Measurements from ENCODE around the gene ACOX1.

The ACOX1 gene

DNA sequence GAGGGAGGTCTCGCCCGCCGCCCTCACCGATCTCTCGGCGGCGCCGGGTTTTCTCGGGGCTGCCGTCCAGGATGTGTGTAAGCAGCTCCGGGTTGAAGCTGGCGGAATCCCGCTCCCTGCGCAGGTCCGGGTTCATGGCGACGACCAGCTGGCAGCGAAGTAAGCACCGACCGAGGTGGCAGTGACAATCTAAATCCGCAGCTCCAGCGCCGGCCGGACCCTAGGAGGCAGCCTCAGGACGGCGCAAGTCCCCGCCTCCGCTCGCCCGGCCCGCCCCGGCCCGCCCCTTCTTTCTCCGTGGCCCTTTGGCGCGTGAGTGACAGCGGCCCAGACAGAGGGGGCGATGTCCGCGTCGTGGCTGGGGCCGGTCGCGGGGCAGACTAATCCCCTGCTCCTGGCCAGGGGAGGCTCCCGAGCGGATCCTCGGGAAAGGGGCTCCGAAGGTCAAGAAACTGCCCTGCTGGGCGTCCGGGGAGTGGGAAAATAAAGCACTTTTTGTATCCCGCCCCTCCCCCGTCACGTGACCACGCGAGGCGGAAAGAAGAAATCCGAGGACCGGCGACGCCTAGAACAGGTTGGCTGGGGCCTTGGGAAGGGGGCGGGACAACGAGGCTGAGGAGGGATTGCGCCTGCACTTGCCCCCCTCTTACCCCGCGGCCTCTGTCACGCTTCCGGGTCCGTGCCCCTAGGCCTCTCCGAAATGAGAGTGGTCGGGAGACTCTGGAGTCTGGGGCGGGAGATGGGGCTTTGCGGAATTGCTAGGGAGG, at the start of gene ACOX1, which contains the start of gene TEN1:
Gene ACOX1 (minus strand): TSS at position 229 of the 767 bp plus-strand sequence. CDS start 93 bp downstream, at position 136.
Gene TEN1 (plus strand): TSS at position 303 of the 767 bp plus-strand sequence. CDS start 6,953 bp downstream, outside the sequence.
- in situ Hi-C loops (cut with HindIII; ENCODE audit: low sequenced_read_pairs): no loop called here
- TF ChIP-seq, protein P1, sequence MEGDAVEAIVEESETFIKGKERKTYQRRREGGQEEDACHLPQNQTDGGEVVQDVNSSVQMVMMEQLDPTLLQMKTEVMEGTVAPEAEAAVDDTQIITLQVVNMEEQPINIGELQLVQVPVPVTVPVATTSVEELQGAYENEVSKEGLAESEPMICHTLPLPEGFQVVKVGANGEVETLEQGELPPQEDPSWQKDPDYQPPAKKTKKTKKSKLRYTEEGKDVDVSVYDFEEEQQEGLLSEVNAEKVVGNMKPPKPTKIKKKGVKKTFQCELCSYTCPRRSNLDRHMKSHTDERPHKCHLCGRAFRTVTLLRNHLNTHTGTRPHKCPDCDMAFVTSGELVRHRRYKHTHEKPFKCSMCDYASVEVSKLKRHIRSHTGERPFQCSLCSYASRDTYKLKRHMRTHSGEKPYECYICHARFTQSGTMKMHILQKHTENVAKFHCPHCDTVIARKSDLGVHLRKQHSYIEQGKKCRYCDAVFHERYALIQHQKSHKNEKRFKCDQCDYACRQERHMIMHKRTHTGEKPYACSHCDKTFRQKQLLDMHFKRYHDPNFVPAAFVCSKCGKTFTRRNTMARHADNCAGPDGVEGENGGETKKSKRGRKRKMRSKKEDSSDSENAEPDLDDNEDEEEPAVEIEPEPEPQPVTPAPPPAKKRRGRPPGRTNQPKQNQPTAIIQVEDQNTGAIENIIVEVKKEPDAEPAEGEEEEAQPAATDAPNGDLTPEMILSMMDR (IDR thresholded peaks at IDR 0.05; ENCODE audit: low read depth, low read length, missing control alignments): no peak
- DNase-seq (ENCODE audit: low read depth): peak; percentile 90
- H3K4me3 ChIP-seq (ENCODE audit: low read depth, low read length): peak within 1 kb of the TSS; percentile 83

DNA sequence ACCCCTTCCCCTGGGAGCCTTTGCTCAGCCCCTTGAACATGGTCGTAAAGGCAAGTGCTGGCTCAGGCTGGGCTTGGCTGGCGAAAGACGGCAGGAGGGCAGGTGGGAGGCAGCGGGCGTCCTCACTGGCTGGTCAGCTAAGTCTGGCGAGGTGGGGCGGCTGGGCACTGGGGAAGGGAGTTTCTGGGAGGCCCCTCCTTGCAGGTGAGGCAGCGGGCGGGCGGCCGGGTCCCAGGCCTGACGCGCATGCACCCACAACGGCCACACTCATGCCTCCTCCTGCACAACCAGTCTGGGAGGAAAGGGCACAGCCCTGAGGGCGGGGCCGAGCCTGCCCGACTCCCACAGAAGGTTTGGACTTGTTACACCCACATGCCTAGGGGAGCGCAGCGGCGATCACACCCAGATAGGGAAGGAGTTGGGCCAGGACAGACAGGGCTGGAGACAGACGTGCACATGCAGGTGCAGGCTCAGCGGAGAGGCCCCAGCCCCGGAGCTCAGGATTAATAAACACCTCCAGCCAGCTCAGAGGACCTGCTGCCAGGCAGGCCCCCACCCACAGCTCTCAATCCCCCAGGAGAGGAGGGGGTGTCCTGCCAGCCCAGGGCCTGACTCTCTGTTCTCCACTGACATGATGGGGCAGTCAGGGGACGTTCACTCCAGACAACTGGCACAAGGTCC, 48.3 kb upstream of the ACOX1 start, which contains the start of gene EVPL:
Gene EVPL (minus strand): TSS at position 148 of the 681 bp plus-strand sequence. CDS start 108 bp downstream, at position 40.
- no peak for DNase-seq (ENCODE audit: low read depth)
- in situ Hi-C loops (cut with HindIII; ENCODE audit: low sequenced_read_pairs): no loop called here
- TF ChIP-seq, protein P1 (IDR thresholded peaks at IDR 0.05; ENCODE audit: low read depth, low read length, missing control alignments): no peak
- no peak within 1 kb of the TSS for H3K4me3 ChIP-seq (ENCODE audit: low read depth, low read length)

DNA sequence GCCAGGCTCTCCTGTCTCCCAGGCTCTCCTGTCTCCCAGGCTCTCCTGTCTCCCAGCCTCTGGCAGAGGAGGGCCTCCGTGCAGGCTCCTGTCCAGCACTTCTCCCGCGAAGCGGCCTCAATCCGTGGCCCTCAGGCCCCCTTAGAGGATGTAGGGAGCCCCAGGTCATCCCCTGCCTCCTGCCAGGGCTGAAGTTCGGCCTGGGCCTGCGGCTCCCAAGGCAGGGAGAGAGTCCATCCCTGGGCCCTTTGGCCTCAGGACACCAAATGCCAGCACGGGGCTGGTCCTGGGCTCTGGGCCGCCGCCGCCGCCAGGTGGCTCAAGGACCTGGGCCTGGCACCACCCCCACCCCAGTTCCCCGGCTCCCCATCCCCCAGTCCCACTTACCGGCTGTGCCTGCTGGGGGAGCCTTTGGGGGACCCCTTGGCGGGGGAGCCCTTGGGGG, 47.8 kb upstream of the ACOX1 start:
- no peak overlapping the region for H3K4me3 ChIP-seq (ENCODE audit: low read depth, low read length)
- no peak for DNase-seq (ENCODE audit: low read depth)
- TF ChIP-seq, protein P1 (IDR thresholded peaks at IDR 0.05; ENCODE audit: low read depth, low read length, missing control alignments): no peak
- in situ Hi-C loops (cut with HindIII; ENCODE audit: low sequenced_read_pairs): no loop called here

DNA sequence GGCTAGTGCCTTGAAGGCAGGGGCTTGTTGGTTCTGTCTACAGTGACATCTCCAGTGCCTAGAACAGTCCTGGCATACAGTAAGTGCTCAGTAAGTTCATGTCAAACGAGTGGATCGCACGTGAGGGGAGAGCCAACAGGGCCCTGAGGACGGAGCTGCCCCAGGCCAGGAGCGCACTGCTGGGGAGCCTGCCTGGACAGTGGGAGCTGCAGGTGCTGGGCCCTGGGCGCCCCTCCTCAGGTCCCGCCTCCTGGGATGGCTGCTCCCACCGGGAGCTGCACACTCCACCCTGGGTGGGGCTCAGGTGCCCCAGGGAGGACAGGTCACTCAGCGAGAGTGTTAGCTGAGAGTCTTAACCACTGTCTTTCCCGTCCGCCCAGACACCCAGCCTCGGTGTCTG, 46.3 kb upstream of the ACOX1 start:
- TF ChIP-seq, protein P1 (IDR thresholded peaks at IDR 0.05; ENCODE audit: low read depth, low read length, missing control alignments): no peak
- in situ Hi-C loops (cut with HindIII; ENCODE audit: low sequenced_read_pairs): no loop called here
- no peak overlapping the region for H3K4me3 ChIP-seq (ENCODE audit: low read depth, low read length)
- no peak for DNase-seq (ENCODE audit: low read depth)

DNA sequence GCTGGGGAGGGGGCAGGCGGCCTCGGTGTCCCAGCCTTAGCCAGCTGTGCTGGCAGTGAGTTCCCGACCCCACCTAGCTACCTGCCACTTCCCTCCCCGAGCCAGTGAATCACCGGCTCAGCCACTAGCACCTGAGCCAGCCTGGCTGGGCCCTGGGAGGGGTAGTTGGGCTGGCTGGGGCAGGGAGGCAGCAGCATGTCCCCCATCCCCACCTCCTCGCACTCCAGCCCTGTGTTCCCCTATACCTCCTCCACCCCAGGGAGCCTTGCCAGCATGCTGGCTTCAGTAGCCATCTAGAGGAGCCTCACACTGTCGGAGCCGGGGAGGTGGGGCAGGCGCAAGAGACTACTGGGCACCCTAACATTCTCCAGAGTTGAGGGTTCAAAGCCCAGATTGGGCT, 45.4 kb upstream of the ACOX1 start:
- H3K4me3 ChIP-seq (ENCODE audit: low read depth, low read length): no peak overlapping the region
- no peak for DNase-seq (ENCODE audit: low read depth)
- in situ Hi-C loops (cut with HindIII; ENCODE audit: low sequenced_read_pairs): no loop called here
- TF ChIP-seq, protein P1 (IDR thresholded peaks at IDR 0.05; ENCODE audit: low read depth, low read length, missing control alignments): no peak

DNA sequence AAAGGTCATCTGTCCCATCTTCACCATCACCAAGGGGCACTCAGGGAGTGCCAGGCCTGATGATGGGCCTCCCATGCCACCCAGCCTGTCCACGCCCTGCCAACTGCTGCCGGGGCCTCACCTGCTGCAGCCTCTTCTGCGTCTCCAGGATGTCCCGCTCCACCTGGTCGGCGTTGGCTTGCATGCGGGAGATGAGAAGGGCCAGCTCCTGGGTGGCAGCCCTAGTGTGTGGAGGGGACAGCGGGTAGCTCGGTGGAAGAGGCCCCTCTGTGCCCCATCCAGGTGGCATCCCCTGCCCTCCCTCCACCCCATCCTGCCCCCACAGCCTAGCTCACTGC, 44.9 kb upstream of the ACOX1 start:
- TF ChIP-seq, protein P1 (IDR thresholded peaks at IDR 0.05; ENCODE audit: low read depth, low read length, missing control alignments): no peak
- in situ Hi-C loops (cut with HindIII; ENCODE audit: low sequenced_read_pairs): no loop called here
- DNase-seq (ENCODE audit: low read depth): no peak
- no peak overlapping the region for H3K4me3 ChIP-seq (ENCODE audit: low read depth, low read length)

All from astrocyte of the cerebellum (primary cell).